Stomach (tissue), 19 donors: ENCODE results near the gene REC8. TPM values are rescaled to one million over a fixed set of nuclear protein-coding genes. Genes with fewer than 3 reads are reported as not detected.

ENCODE experiments used
- DNase-seq, 2 donors: peaks; one replicate each; pipeline versions ENCODE4 v3.0.0 to v3.0.0-alpha.2; 2013 to 2019
- H3K27ac ChIP-seq, 5 donors: fragments of 200-600 bp in 4 of 5; sonication (generic) in 4 of 5; one replicate each; pipeline ENCODE4 v1.5.1; 2013 to 2019; ENCODE audit warnings: mild to moderate bottlenecking in 1 of 5, moderate library complexity in 1 of 5
- H3K27me3 ChIP-seq, 3 donors: fragments of 200-600 bp; sonication (generic); one replicate each; pipeline ENCODE4 v1.5.1; 2017 to 2019; ENCODE audit warnings: mixed run types in 1 of 3
- H3K36me3 ChIP-seq, 4 donors: fragments of 200-600 bp; sonication (generic); 1 replicate in 3 of 4; 2 replicates in 1 of 4; pipeline ENCODE4 v1.5.1; 2016 to 2019
- H3K4me1 ChIP-seq, 4 donors: fragments of 200-600 bp; sonication (generic); one replicate each; pipeline ENCODE4 v1.5.1; 2016 to 2019
- H3K4me3 ChIP-seq, 4 donors: fragments of 200-600 bp; sonication (generic) in 3 of 4; one replicate each; pipeline ENCODE4 v1.5.1; 2016 to 2019; ENCODE audit warnings: mild to moderate bottlenecking in 1 of 4
- H3K9me3 ChIP-seq, 4 donors: fragments of 200-600 bp; sonication (generic); one replicate each; pipeline ENCODE4 v1.5.1; 2016 to 2019
- CTCF ChIP-seq, 7 experiments: fragments of 450-650 bp in 4 of 7; fragments of 200-600 bp in 3 of 7; sonication (generic) in 3 of 7; IDR thresholded peaks; one replicate each; pipeline ENCODE4 v1.5.1; 2016 to 2019; ENCODE audit warnings: antibody characterized with exemption in 7 of 7, control low read depth in 2 of 7, mild to moderate bottlenecking in 1 of 7
- EP300 ChIP-seq: sonication (generic); formaldehyde crosslinking; IDR thresholded peaks from one replicate; pipeline ENCODE4 v1.6.1; 2017; ENCODE audit warnings: antibody characterized with exemption
- POLR2A ChIP-seq, 4 donors: fragments of 450-650 bp; IDR thresholded peaks; one replicate each; pipeline ENCODE4 v1.6.1; 2016; ENCODE audit warnings: antibody characterized with exemption in 4 of 4, control low read depth in 2 of 4, mild to moderate bottlenecking in 1 of 4, moderate library complexity in 1 of 4
- POLR2AphosphoS5 ChIP-seq, 3 donors: sonication (generic); formaldehyde crosslinking; IDR thresholded peaks; one replicate each; pipeline ENCODE4 v1.6.1; 2016; ENCODE audit warnings: antibody characterized with exemption in 3 of 3
- WGBS, 5 donors: extraction: QIAGEN DNeasy Blood & Tissue Kit in 3 of 5; methylation state at CpG; one replicate each; pipeline versions ENCODE4 v1.1.5 to v1.1.7; 2013 to 2018; 5-methylcytosine and 5-hydroxymethylcytosine counted together
- intact Hi-C: fragments of 100-400 bp; cut with DNase I; formaldehyde crosslinking; loops from one replicate; pipeline ENCODE4 v1.15.1; 2023; ENCODE audit warnings: low total_unique reads
- long read RNA-seq, 10 donors: transcript quantifications; one replicate each; lab custom pipeline, GENCODE V29; 2026
- polyA plus RNA-seq, 3 donors: library from polyadenylated mRNA; stranded (reverse); fragments of 200-250 nt; gene quantifications; one replicate each; pipeline ENCODE4 v1.2.3, GENCODE V29; 2013
- total RNA-seq, 5 donors: library from RNA; depleted of rRNA; stranded (reverse); fragments of >200 nt; gene quantifications; one replicate each; pipeline versions ENCODE4 v1.1.0 to v1.2.3, GENCODE V29; 2014 to 2016
- donor health status: healthy with polysubstance abuse.
- donor health status: Bipolar disorder and iron deficiency.
- donor health status: healthy.

REC8 gene
- 100 to 1,000 TPM in 1 of 5 donors, 10 to 100 TPM in 4; 14.5 to 122 (median 45.5) TPM for total RNA-seq
- 10 to 100 TPM; 20.9 to 64.4 (median 38.7) TPM for polyA plus RNA-seq
- long read RNA-seq, donor 1, partial matches to known transcripts: 12 of 17 reads
- long read RNA-seq, donor 1, other reads (novel, unspliced or antisense): 0 of 17 reads
- long read RNA-seq, donor 2, partial matches to known transcripts: 0 of 2 reads
- long read RNA-seq, donor 2, other reads (novel, unspliced or antisense): 0 of 2 reads
- long read RNA-seq, donor 3, partial matches to known transcripts: 17 of 23 reads
- long read RNA-seq, donor 3, other reads (novel, unspliced or antisense): 0 of 23 reads
- long read RNA-seq, donor 4, partial matches to known transcripts: 0 of 2 reads
- long read RNA-seq, donor 4, other reads (novel, unspliced or antisense): 0 of 2 reads
- long read RNA-seq, donor 5, partial matches to known transcripts: 0 of 3 reads
- long read RNA-seq, donor 5, other reads (novel, unspliced or antisense): 0 of 3 reads
- long read RNA-seq, donor 6, transcript REC8-203 (2 exons, 405 nt): major isoform, 6 of 410 reads
- long read RNA-seq, donor 6, partial matches to known transcripts: 290 of 410 reads
- long read RNA-seq, donor 6, other reads (novel, unspliced or antisense): 107 of 410 reads
- long read RNA-seq, donor 7, transcript REC8-203 (2 exons, 405 nt): major isoform, 5 of 14 reads
- long read RNA-seq, donor 7, partial matches to known transcripts: 5 of 14 reads
- long read RNA-seq, donor 7, other reads (novel, unspliced or antisense): 0 of 14 reads
- long read RNA-seq, donor 8, partial matches to known transcripts: 5 of 12 reads
- long read RNA-seq, donor 8, other reads (novel, unspliced or antisense): 0 of 12 reads
- long read RNA-seq, donor 9, transcript REC8-203 (2 exons, 405 nt): major isoform, 7 of 53 reads
- long read RNA-seq, donor 9, partial matches to known transcripts: 37 of 53 reads
- long read RNA-seq, donor 9, other reads (novel, unspliced or antisense): 7 of 53 reads
- long read RNA-seq, donor 10, partial matches to known transcripts: 8 of 15 reads
- long read RNA-seq, donor 10, other reads (novel, unspliced or antisense): 0 of 15 reads

- H3K27me3 ChIP-seq: no peaks in the 10 kb centered on the region
- H3K27ac ChIP-seq: peak within 1 kb of the TSS; percentile 67 to 79 (median 75)
- H3K36me3 ChIP-seq: peaks cover 5 to 70% (median 64%) of the 10 kb centered on the region in 4 donors
- H3K4me1 ChIP-seq: peaks cover 0 to 48% (median 22%) of the 10 kb centered on the region in 4 donors
- intact Hi-C loops: no loop called here
- no peaks in the 10 kb centered on the region for H3K9me3 ChIP-seq
- WGBS, 5 donors: 6 to 17% (median 8%) methylated on average over 41 to 63 of the region's 63 CpGs
- H3K4me3 ChIP-seq: peak within 1 kb of the TSS; percentile 46 to 52 (median 48)
- TF ChIP-seq POLR2A (IDR thresholded peaks at IDR 0.05) (peak in 1 of 4 donors; percentile 33), CTCF (IDR thresholded peaks at IDR 0.05) (peak in 1 of 7 experiments; percentile 11), POLR2AphosphoS5 (IDR thresholded peaks at IDR 0.05) (peak; percentile 6 to 71 (median 49)), EP300 (no peak)
- DNase-seq: peak; percentile 82 to 98
Observed at GRCh38 chr14:24171422-24172260, at the start of gene REC8. Gene REC8 (plus strand): TSS chr14:24172080. CDS start chr14:24172553, 473 bp downstream.

- WGBS, 5 donors: 92 to 100% (median 96%) methylated on average over 4 of the region's 4 CpGs
- no peak for DNase-seq
- Histone ChIP-seq H3K36me3 (peaks cover 65 to 78% (median 75%) of the 10 kb centered on the region in 4 donors), H3K27me3 (no peaks in the 10 kb centered on the region), H3K4me1 (peaks cover 0 to 2% (median under 1%) of the 10 kb centered on the region in 4 donors), H3K4me3 (no peak overlapping the region), H3K27ac (no peak overlapping the region), H3K9me3 (no peaks in the 10 kb centered on the region)
- no peak for TF ChIP-seq EP300
- TF ChIP-seq POLR2AphosphoS5 (IDR thresholded peaks at IDR 0.05): no peak
- TF ChIP-seq POLR2A (IDR thresholded peaks at IDR 0.05): no peak
- no peak for TF ChIP-seq CTCF (IDR thresholded peaks at IDR 0.05)
- intact Hi-C loops: no loop called here
Observed at GRCh38 chr14:24122416-24122815, 49.5 kb upstream of the REC8 start.

GRCh38 chr14:24122898-24123297 is 49.0 kb upstream of the REC8 start:
- TF ChIP-seq POLR2A (IDR thresholded peaks at IDR 0.05) (no peak), POLR2AphosphoS5 (IDR thresholded peaks at IDR 0.05) (no peak), CTCF (IDR thresholded peaks at IDR 0.05) (no peak), EP300 (no peak)
- Histone ChIP-seq H3K27me3 (no peaks in the 10 kb centered on the region), H3K4me1 (no peaks in the 10 kb centered on the region), H3K4me3 (no peak overlapping the region), H3K36me3 (peaks cover 65 to 73% (median 70%) of the 10 kb centered on the region in 4 donors), H3K27ac (no peak overlapping the region), H3K9me3 (no peaks in the 10 kb centered on the region)
- intact Hi-C loops: no loop called here
- no peak for DNase-seq
- WGBS, 5 donors: 77 to 95% (median 94%) methylated on average over 8 of the region's 8 CpGs
